A549 (cell line): ENCODE data around the gene MEPE.

Experiments used
- CHD2 ChIP-seq: fragments of 150-350 bp; IDR thresholded peaks from 2 replicates; pipeline ENCODE4 v1.6.1; 2014; ENCODE audit warnings: low read length; ENCODE audit not compliant: partially characterized antibody
- CTCF ChIP-seq: fragments of >200 bp; sonication (Bioruptor Twin); formaldehyde crosslinking; IDR thresholded peaks from 3 replicates; pipeline ENCODE4 v1.5.1; 2016
- EP300 ChIP-seq, 2 experiments: fragments of >200 bp; sonication (Bioruptor Twin); formaldehyde crosslinking; IDR thresholded peaks; 2 replicates in 1 of 2; 3 replicates in 1 of 2; pipeline ENCODE4 v1.6.1; 2016 to 2017
- HOXB5 ChIP-seq: fragments of 250-450 bp; sonication (Bioruptor Pico); IDR thresholded peaks from 2 replicates; pipeline ENCODE4 v1.5.0; 2020; ENCODE audit warnings: mild to moderate bottlenecking, moderate library complexity
- JUN ChIP-seq, 2 experiments: fragments of >200 bp; sonication (Bioruptor Twin); formaldehyde crosslinking; IDR thresholded peaks; 2 replicates in 1 of 2; 3 replicates in 1 of 2; pipeline ENCODE4 v1.6.1; 2016 to 2017
- JUNB ChIP-seq: fragments of >200 bp; sonication (Bioruptor Twin); formaldehyde crosslinking; IDR thresholded peaks from 2 replicates; pipeline ENCODE4 v1.6.1; 2016
- POLR2A ChIP-seq: IDR thresholded peaks from 2 replicates; pipeline ENCODE4 v1.6.1; 2012; ENCODE audit warnings: mild to moderate bottlenecking, low read length
- RFX5 ChIP-seq: fragments of 450-650 bp; IDR thresholded peaks from 2 replicates; pipeline ENCODE4 v1.7.1; 2014; ENCODE audit warnings: antibody characterized with exemption, mild to moderate bottlenecking, moderate library complexity
- SMC3 ChIP-seq: fragments of >200 bp; sonication (Bioruptor Twin); formaldehyde crosslinking; IDR thresholded peaks from 3 replicates; pipeline ENCODE4 v1.6.1; 2018; ENCODE audit warnings: inconsistent platforms
- TF ChIP-seq, protein P1 (sequence below): fragments of 200-600 bp; sonication (generic); IDR thresholded peaks from 2 replicates; pipeline ENCODE4 v1.6.1; 2016; ENCODE audit warnings: antibody characterized with exemption, mild to moderate bottlenecking, moderate library complexity
- TF ChIP-seq, protein P2 (sequence below): IDR thresholded peaks from 2 replicates; pipeline ENCODE4 v1.6.1; 2012
- TF ChIP-seq, protein P3 (sequence below): IDR thresholded peaks from 2 replicates; pipeline ENCODE4 v1.6.1; 2012

GRCh38 chr4:87824352-87824751 is 8.4 kb upstream of the MEPE start:
- TF ChIP-seq, protein P1, sequence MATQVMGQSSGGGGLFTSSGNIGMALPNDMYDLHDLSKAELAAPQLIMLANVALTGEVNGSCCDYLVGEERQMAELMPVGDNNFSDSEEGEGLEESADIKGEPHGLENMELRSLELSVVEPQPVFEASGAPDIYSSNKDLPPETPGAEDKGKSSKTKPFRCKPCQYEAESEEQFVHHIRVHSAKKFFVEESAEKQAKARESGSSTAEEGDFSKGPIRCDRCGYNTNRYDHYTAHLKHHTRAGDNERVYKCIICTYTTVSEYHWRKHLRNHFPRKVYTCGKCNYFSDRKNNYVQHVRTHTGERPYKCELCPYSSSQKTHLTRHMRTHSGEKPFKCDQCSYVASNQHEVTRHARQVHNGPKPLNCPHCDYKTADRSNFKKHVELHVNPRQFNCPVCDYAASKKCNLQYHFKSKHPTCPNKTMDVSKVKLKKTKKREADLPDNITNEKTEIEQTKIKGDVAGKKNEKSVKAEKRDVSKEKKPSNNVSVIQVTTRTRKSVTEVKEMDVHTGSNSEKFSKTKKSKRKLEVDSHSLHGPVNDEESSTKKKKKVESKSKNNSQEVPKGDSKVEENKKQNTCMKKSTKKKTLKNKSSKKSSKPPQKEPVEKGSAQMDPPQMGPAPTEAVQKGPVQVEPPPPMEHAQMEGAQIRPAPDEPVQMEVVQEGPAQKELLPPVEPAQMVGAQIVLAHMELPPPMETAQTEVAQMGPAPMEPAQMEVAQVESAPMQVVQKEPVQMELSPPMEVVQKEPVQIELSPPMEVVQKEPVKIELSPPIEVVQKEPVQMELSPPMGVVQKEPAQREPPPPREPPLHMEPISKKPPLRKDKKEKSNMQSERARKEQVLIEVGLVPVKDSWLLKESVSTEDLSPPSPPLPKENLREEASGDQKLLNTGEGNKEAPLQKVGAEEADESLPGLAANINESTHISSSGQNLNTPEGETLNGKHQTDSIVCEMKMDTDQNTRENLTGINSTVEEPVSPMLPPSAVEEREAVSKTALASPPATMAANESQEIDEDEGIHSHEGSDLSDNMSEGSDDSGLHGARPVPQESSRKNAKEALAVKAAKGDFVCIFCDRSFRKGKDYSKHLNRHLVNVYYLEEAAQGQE: no peak
- TF ChIP-seq CTCF: no peak
- TF ChIP-seq, protein P2, sequence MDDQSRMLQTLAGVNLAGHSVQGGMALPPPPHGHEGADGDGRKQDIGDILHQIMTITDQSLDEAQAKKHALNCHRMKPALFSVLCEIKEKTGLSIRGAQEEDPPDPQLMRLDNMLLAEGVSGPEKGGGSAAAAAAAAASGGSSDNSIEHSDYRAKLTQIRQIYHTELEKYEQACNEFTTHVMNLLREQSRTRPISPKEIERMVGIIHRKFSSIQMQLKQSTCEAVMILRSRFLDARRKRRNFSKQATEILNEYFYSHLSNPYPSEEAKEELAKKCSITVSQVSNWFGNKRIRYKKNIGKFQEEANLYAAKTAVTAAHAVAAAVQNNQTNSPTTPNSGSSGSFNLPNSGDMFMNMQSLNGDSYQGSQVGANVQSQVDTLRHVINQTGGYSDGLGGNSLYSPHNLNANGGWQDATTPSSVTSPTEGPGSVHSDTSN: no peak
- TF ChIP-seq EP300 (IDR thresholded peaks at IDR 0.05): no peak
- TF ChIP-seq HOXB5: no peak
- TF ChIP-seq JUNB: no peak
- no peak for TF ChIP-seq POLR2A
- TF ChIP-seq JUN (IDR thresholded peaks at IDR 0.05): no peak
- TF ChIP-seq RFX5: no peak
- TF ChIP-seq CHD2: no peak
- TF ChIP-seq SMC3: no peak
- TF ChIP-seq, protein P3, sequence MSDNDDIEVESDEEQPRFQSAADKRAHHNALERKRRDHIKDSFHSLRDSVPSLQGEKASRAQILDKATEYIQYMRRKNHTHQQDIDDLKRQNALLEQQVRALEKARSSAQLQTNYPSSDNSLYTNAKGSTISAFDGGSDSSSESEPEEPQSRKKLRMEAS: no peak
